Measurements from ENCODE around the gene TMEM220.

Gene TMEM220

GRCh38 chr17:10729334-10730193 lies at the start of gene TMEM220:
Gene TMEM220, minus strand, starts transcription at chr17:10730023. Its CDS starts 172 bp downstream, at chr17:10729851.
- peak; percentile 88 for DNase-seq (ENCODE audit: low spot score)

- DNase-seq (ENCODE audit: low spot score): no peak
These were observed 49.8 kb upstream of the TMEM220 start for GRCh38 chr17:10779609-10780008.

GRCh38 chr17:10777890-10778289 lies 48.1 kb upstream of the TMEM220 start:
- DNase-seq (ENCODE audit: low spot score): no peak

- DNase-seq (ENCODE audit: low spot score): no peak
These were observed 47.4 kb upstream of the TMEM220 start for GRCh38 chr17:10777131-10777807.

- no peak for DNase-seq (ENCODE audit: low spot score)
These were observed 46.6 kb upstream of the TMEM220 start for GRCh38 chr17:10776381-10776780.

- DNase-seq (ENCODE audit: low spot score): no peak
These were observed 46.0 kb upstream of the TMEM220 start for GRCh38 chr17:10775740-10776356.

- no peak for DNase-seq (ENCODE audit: low spot score)
These were observed 45.2 kb upstream of the TMEM220 start for GRCh38 chr17:10775058-10775457.

- DNase-seq (ENCODE audit: low spot score): no peak
These were observed 43.6 kb upstream of the TMEM220 start for GRCh38 chr17:10773391-10773790.

- no peak for DNase-seq (ENCODE audit: low spot score)
These were observed 42.9 kb upstream of the TMEM220 start for GRCh38 chr17:10772425-10773380.

- no peak for DNase-seq (ENCODE audit: low spot score)
These were observed 41.3 kb upstream of the TMEM220 start for GRCh38 chr17:10771148-10771547.

GRCh38 chr17:10769840-10770239 lies 40.0 kb upstream of the TMEM220 start:
- no peak for DNase-seq (ENCODE audit: low spot score)

- no peak for DNase-seq (ENCODE audit: low spot score)
These were observed 39.0 kb upstream of the TMEM220 start for GRCh38 chr17:10768750-10769251.

- no peak for DNase-seq (ENCODE audit: low spot score)
These were observed 37.4 kb upstream of the TMEM220 start for GRCh38 chr17:10767232-10767631.

GRCh38 chr17:10762037-10762436 lies 32.2 kb upstream of the TMEM220 start:
- no peak for DNase-seq (ENCODE audit: low spot score)

GRCh38 chr17:10761281-10761680 lies 31.5 kb upstream of the TMEM220 start:
- no peak for DNase-seq (ENCODE audit: low spot score)

GRCh38 chr17:10758062-10758461 lies 28.2 kb upstream of the TMEM220 start:
- no peak for DNase-seq (ENCODE audit: low spot score)

- no peak for DNase-seq (ENCODE audit: low spot score)
These were observed 27.8 kb upstream of the TMEM220 start for GRCh38 chr17:10757647-10758046.

GRCh38 chr17:10757067-10757466 lies 27.2 kb upstream of the TMEM220 start:
- no peak for DNase-seq (ENCODE audit: low spot score)

- no peak for DNase-seq (ENCODE audit: low spot score)
These were observed 26.8 kb upstream of the TMEM220 start for GRCh38 chr17:10756619-10757018.

GRCh38 chr17:10756185-10756584 lies 26.4 kb upstream of the TMEM220 start:
- no peak for DNase-seq (ENCODE audit: low spot score)

- DNase-seq (ENCODE audit: low spot score): no peak
These were observed 25.8 kb upstream of the TMEM220 start for GRCh38 chr17:10755592-10756127.

Data from AG20443 (cell line).